ENCODE measurements around the gene MFSD6L.
"Not testable (repeated sequence)": the region's sequence is repeated elsewhere in the genome, so short reads cannot be mapped to it uniquely, and the experiment has no call there.

Gene MFSD6L

DNA sequence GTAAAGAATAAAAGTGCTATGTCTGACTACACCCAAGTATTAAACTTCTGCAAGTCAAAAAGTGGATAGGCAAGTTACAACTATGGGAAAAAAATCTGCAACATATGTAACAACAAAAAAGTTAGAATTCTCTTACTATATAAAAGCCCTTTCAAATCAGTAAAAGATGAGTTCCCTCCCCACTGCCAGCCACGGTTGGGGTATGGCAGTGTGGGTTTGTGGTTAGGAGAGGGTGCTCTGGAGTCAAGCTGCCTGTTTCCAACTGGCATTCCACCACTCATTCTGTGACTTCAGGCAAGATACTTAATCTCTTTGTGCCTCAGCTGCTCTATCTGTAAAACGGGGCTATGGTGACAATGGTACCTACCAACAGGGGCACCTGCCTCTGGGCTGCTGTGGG lies 26.6 kb upstream of the MFSD6L start:
- FAIRE-seq: no peak

DNA sequence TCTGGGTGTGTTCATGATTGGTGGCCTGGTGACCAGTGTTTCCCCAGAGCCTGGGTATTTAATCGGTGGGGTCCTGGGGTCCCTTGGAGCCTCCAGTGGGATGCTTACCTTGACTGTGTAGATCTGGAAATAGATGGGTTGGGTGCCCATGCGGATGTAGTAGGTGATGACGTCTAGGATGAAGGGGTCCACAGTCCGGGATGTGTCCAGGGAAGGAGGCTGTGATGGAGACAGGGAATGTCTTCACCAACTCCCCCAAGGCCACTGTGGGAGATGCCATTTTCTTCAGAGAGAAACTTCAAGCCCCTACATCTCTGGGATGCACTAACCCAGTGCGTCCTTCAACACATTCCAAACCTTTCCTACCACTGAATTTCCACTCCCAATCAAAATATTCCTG lies 24.1 kb upstream of the MFSD6L start:
- no peak for FAIRE-seq

DNA sequence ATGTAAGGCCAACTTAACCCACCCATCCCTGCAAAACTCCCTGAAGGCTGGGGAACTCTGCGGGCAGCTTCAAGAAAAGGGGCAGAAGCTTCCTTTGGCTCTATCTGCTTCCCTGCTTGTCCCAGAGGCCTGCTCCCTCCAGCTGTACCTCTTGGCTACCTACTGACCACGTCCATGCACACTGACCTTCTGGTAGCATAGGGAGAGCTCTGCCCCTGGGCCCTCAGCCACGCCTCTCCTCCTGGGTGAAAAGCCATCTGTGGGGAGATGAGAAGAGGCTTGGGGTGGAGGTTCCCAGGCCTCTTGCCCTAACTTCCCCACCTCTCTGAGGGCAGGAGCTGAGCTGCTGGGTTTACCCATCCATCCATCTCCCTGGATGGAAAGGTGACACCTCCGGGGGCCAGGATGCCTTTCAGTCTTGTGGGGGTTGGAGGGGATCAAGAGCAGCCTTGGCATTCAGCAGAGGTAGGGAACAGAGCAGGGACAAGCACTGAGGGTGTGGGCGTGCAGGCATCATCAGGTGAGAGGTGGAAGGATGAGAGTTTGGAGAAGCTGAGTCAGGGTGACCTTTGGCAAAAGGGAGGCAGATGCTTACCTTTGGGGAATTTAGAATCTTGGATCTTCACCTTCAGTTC lies 23.4 kb upstream of the MFSD6L start:
- FAIRE-seq: no peak

DNA sequence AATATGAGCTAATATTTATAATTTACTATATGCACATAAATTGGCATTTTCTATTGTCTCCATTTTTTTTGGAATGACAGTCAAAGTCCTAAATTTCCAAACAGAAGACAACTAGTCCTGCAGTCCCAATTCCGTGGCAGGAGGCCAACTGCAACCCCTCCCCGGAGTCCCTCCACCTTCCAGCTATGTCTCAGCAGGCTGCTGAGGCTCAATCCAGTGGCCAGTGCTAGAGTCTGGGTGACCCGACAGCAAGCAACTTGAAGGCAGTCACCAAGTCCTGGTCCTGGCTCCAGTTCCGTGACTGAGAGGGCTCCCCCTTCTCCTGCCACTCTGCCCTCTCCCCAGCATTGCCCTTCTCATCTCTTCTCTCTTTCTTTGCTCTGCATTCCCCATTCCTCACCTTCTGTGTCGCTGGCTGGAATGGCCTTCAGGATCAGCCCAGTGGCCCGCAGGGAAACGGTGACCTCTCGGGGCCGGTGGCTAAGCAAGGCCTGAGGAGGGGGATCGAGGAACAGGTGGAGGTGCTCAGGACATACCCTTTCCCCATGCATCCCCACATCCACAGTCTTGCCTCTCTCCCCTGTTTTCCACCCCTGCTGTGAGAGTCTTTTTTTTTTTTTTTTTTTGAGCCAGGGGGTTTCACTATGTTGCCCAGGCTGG lies 22.4 kb upstream of the MFSD6L start:
- FAIRE-seq: no peak

DNA sequence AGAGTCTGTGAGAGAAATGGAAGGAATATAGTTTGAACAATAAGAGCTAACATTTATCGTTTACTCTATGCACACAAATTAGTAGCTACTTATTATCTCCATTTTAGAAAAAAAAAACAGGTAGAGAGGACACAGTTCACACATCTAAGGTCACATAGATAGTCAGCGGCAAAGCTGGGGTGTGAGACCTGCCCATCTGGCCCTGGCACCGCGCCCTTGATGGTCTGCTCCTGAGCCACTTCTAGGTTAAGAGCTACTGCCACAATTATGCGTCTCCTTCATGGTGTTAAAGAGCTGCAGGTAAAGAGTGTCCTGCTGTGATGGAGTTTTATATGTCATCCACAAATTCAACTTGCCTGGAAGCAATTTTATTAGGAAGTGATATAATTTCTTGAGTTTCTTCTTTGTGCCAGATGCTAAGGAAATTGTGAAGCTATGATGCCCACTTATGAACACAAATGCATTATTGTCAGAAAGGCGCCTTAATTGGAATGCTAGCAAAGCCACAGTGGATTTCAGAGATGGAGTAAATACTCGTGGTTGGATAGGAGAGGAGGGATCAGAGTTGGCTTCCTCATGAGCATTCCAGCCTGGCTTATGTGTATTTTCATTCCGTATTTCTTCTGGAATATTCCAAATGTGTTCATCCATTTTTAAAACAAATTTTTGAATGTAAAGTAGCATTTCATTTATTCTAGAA lies 21.3 kb upstream of the MFSD6L start:
- no peak for FAIRE-seq

DNA sequence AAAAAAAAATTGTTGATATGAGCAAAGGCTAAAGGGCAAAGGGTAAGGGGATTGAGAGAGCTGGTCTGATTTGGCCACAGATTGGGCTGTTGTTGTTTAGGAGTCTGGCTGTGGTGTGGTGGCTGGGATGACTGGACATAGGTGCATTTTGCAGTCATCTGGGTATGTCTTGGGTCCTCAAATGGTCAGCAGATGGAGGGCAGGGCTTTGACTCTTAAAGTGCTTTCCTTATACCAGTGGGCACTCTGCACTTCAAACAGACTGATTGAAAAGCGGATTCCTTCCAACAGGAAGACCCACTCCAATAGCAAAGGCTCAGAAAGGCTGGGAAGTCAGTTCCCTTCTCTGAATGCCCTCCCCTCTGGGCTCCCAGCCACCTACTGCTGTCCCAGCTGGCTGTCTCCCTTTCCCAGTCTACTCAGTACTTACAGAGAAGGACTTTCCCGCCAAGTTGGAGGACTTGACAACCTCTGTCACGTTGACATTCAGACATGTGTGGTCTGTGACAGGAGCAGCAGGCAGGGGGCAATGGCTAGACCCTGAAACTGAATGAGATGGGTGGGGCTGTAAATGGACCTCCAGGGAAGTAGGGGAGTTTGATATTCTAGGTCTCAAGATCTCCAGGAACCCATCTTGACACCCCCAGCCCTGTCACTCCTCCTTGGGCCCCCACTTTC lies 19.6 kb upstream of the MFSD6L start:
- FAIRE-seq: no peak

DNA sequence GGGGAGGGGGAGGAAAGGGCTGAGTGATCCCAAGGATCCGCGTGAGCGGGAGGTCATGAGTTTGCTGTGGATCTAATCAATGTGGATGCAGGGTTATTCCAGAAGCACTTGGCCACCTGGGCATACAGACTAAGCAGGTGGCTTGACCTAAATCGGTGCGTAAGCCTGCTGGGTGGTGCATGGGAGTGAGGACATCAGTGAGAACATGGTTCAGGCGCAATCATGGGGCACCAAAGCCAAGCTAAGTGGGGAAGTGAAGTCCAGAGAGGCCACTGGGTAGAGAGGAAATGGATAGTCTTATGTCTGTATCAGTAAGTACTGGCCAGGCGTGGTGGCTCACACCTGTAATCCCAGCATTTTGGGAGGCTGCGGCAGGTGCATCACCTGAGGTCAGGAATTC lies 18.9 kb upstream of the MFSD6L start:
- FAIRE-seq: no peak

DNA sequence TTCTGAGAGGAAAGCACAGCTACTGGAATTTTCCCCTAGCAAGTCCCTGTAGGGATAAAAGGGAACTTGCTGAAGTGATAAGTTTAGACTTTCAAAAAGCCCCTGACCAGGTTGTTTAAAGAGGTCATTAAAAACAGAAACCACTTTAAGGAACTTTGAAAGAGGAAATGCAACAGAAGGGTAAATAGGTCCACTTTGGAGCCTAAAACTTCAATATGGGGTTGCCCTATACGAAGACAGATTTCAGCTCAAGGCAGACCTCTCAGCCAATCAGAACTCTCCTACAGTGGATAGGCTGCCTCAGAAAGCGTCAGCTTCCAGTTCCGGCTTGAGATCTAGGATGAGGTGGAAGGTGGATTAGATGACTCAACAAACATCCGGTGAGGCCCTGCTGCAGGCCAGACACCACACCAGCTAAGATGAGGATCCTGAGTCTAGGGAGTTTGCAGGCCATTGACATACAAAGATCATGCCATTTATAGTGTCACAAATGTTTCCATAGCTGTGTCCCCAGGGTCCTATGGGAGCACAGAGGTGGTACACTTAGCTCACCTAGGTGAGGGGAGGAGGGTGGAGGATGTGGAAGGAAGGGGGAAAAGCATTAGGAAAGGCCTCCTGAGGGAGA lies 7.9 kb upstream of the MFSD6L start:
- no peak for FAIRE-seq

DNA sequence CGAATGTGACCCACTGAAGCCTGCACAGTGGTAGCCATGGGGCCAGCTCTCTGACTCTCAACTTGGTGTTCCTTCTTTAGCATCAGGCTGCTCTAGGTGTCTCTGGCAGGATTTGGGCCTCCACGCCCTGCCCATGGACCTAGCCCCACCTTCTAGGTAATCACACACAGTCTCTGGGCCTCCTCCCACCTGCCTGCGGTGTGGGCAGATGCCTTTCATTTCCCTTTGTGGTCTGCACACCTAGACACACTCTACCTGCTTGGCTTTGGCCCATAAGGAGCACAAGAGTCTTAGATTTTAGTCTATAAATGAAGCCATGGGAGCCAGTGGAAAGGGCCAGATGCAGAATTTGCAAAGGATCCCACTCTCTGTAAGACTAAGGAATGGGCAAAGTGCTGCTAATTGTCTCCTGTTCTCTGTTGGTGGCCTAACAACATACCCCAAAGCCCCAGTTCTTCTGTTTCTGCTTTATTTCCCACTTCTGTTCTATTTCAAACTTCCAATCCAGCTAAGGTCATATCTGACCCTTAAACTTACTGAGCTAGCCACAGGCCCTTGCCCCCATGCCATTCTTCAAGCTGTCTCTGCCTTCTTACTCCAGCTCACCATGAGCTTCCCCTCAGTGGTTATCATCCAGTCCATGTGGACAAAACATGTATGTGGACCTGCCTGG lies 7.2 kb upstream of the MFSD6L start:
- no peak for FAIRE-seq

DNA sequence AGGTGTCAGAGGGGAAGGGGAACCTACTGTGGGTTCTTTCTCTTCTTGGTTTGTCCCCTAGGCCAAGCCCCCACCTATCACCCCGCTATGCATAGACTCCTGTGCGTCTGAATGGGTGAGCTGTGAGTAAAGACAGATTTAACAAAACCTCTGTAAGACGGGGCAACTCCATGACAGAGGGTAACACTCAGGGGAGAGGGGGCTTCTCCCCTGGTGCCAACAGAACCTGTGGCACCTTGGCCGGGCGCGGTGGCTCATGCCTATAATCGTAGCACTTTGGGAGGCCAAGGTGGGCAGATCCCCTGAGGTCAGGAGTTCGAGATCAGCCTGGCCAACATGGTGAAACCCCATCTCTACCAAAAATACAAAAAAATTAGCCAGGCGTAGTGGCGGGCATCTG lies 6.2 kb upstream of the MFSD6L start:
- not testable (repeated sequence) for FAIRE-seq

DNA sequence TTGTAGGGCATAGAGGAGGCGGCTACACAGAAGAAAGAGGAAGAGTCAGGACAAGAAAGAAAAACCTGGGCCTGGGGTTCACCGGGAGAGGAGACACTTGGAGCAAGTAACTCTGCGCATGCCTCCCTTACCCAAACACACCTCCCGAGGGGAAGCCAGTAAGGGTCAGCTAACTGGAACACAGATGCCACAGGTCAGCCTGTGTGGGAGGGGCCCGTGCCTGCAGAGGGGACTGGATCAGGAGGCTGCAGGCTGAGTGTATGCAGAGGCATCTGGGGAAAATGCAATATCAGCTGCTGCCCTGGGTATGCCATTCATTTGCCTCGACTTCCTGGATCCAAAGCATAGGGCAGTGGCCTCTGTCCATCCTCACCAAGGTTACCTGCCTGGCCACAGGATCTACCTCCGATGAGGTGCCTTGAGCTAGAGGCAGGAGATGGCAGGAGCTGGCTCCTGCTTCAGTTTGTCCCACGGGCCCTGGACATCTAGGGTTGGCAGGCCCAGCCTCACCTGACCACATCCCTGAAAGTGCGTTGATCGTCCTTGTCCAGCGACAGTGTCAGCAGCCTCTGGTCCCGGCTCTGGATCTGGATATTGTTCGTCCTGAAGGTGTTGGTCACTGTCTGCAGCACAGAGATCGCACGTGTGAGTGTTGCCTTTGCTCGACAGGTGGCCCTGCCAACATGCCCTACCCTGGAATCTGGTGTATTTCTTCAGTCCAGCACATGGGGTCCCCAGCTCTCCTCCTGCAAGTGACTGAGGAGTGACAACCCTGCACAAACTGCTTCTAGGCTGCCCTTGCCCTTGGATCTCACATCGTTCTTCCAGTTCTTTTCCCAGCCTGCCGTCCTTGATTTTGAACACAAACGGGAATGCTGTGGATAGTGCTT lies 4.6 kb upstream of the MFSD6L start:
- FAIRE-seq: no peak

DNA sequence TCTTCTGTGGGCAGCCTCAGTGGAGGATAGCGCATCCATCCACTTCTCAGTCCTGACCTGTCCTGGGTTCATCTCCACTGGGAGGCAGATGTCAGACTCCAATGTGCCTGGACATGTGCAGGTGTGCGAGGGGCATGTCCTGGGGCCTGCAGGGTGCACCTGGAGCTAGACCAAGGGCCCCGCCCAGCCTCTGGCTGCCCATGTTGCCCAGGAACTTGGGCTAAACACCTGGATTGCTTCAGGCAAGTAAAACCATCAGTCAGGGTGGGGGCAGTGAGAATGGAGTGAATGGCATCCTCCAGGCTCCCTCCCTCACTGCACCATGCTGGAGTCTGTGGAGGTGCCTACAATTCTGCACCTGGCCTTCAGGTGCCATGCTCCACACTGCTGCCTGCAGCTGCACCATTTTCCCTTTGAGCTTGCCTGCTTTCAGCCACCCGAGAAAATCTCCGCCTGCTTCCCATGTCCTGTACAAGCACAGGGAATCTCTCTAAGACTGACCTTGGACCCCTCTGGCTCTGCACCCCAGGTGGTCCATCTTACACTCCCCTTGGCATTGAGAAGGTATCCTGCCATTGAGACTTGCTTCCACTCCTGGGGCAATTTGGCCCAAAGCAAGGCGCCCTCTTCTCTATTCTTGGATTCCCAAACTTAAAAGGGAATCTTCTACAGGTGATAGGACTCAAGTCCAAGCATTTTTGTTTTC lies 2.1 kb upstream of the MFSD6L start:
- no peak for FAIRE-seq

DNA sequence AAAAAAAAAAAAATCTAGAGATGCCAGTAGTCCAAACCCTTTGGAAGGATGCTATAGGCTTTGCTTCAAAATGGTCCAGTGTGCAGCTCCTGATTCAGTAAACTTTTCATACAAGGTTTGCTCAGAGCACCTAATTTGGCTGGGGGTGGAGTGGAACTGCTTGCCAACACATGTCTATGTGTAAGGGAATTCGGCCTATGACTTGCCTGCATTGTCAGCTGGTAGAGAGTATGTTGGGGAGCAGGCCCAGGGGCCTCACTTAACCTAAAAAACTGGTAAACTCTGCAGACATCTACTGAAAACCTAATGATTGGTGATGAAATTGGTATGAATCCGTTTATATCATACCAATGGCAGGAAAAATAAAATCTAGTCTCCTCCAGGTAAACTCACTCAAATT lies 1.5 kb upstream of the MFSD6L start:
- no peak for FAIRE-seq

DNA sequence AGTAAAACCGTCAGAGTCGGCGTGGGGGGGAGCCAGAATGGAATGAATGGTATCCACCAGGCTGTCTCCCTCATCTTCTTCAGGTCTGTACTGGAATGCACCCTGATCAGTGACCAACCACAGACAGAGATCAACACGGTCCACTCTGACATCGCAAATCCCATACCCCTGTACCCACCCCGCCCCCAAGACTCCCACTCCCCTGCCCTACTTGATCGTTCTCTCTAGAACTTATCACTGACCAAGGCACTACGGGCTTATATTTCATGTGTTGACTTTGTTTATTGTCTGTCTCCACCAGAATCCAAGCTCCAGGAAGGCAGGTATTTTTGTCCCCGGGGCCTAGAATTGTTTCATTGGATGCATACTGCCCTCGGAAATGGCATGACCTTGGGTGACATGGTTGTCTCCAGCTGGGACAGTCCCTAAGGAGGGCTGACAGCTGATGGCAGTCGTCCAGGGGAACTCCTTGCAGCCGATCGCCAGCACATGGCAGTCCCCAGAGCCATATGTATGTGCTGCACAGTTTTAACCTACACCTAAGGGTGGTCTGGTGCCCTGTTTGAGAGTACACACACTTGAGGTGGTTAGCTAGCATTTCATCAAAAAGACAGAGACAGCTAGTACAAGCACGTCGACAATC lies 526 bp upstream of the MFSD6L start:
- peak; percentile 61 for FAIRE-seq

DNA sequence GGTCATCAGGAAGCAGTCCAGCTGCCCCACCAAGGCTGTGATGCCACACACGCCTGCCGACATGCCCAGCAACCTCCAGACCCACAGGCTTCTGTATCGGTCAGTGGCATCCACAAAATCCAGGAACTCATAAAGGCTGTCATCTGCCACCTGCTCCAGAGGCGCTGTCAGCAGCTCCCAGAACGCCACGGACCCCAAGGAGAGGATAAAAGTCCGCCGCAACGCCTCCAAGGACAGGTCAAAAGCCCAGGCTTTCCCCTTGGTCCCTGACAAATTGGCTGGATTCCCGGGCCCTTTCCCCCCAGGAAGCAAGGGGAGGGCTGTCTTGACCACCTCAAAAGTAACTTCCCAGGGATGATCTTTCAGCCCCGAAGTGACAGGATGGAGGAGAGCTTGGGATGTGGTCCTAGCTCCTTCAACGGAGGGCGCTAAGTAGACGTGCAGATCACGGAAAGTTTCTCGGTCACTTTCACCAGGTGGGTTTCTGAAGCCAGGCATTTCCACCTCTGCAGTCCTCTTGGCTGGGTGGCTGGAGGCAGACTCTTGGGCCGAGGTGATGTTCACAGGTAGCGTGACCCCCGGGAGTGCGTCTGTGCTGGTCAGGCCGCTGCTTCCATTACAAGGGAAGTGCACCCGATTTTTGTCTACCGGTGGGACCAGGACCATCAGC lies 854 bp downstream of the MFSD6L start:
- FAIRE-seq: no peak

DNA sequence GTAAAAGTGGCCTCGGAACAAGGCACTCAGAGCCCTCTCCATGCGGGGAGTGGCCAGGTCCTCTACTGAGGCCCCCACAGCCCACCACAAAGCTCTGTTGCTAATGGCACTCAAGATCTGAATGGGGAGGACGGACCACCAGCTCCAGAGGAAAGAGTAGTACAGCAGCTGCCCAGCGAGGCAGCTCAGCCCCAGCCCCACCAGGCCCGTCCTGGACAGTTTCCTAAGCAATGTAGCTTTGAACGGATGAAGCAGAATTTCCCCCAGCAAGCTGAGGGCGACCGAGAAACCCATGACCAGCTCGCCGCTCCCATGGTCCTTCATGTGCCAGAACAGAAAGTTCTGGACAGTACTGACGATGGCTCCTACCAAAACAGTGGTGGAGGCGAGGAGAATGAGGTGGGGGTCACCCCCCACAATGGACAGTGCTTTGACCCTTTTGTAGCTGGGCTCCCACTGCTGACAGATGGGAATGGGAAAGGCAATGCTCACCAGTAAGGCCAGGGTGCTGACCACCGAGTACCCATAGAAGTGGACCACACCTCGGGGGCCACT lies 1.5 kb downstream of the MFSD6L start:
- no peak for FAIRE-seq

DNA sequence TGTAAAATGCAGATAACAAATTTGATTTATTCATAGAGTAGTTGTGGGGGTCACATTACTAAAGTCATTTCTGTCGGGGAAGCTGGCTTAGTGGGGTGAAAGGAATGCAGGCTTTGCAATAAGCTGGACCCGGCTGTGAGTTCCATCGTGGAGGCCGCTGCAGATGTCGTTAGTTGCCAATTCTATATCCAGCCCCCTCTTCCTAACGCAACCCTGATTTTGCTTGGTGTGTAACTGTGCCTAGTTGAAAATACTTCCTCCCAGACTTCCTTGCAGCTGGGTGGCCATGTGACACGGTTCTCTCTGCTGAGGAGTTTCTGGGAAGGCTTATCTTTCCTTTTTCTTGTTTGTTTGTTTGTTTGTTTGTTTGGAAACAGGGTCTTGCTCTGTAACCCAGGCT lies 4.5 kb downstream of the MFSD6L start:
- FAIRE-seq: no peak

DNA sequence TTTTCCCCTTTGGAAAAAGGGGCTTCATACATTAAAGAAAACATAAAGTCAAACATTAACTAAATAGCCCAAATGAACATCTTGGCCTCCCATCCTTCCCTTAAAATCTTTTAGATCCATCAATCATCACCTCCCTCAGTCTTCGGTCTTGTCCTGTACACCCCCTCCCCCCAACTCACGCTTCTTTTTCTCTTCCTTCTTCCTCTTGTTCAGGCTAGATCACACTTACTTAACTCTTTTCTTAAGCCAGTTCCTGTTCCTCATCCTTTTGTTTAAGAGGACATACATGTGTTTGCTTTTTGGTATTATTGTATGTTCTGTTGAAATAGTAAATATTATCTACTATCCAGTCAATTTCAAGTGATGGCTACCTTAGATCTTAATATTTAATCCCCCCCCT lies 5.5 kb downstream of the MFSD6L start:
- no peak for FAIRE-seq

DNA sequence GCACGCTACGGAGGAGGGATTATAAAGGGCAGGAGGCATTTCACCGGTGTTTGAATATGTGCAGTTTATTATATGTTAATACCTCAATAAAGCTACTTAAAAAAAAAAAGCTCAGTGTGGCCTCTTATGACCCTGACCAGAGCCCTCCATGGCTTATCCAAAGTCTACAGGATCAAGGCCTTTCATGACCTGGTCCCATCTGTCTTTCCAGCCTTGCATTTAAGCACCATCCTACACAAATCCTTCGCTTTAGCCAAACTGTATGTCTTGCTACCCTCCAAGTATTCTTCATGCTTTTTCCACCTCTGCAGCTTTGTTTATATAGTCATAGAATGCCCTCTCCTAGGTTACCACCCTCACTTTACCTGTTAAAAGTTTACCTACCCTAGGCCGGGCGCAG lies 6.5 kb downstream of the MFSD6L start:
- FAIRE-seq: no peak

DNA sequence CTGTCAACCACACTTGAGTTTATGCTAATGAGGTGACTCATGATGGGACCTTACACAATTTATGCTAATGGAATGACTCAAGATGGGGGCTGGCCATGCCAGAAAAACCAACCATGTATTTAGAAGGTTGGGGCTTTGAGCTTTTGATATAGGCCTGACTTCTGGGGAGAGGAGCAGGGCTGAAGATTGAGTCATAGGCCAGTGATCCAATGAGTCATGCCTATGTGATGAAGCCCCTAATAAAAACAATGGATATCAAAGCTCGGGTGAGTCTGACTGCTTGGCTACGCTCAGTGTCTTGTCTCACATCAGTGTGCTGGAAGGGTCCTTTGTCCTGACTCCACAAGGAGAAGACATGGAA lies 7.3 kb downstream of the MFSD6L start:
- no peak for FAIRE-seq

Measured in islet of Langerhans (tissue), 1 donor.